ENCODE results near the gene RPP40. TPM values are rescaled to one million over a fixed set of nuclear protein-coding genes. Genes with fewer than 3 reads are reported as not detected.

The RPP40 gene
- polyA plus RNA-seq, 3 donors, result 1.7 to 11.1 (median 7.4) TPM

DNA sequence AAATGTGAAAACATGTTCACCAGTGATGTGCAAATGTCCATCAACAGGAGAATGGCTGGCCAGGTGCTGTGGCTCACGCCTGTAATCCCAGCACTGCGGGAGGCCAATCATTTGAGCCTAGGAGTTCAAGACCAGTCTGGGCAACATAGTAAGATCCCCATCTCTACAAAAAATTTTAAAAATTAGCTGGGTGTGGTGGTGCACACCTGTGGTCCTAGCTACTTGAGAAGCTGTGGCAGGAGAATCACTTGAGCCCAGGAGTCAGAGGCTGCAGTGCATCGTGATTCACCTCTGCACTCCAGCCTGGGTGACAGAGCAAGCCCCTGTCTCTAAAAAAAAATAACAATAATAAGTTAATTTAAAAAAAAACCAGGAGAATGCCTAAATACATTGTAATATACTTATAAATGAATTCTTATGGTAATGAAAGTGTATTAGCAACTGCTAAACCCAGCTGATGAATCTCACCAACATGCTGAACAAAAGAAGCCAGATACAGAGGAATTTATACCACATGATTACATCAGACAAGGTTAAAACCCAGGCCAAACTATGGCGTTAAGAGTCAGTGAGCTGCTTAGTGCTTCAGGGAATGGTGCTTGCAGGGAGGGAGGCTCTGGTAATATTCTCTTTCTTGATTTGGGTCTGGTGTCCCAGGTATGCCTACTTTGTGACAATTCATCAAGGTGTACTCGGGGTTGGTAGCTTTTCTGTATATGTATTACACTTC, 36.4 kb downstream of the RPP40 start:
- no peak overlapping the region for H3K4me3 Mint-ChIP-seq
- H3K4me3 ChIP-seq (replicated peaks in 1 of 3; ENCODE audit: low read depth in 2 of 3, low read length in 3 of 3), result no peak overlapping the region
- no peak overlapping the region for H3K4me2 ChIP-seq (replicated peaks; ENCODE audit: extremely low read depth, low read length, poor library complexity, severe bottlenecking)
- peaks cover 0 to 4% (median 3%) of the 10 kb centered on the region in 3 donors for H3K27me3 Mint-ChIP-seq (ENCODE audit: low read depth in 3 of 3)
- H3K9ac ChIP-seq (ENCODE audit: insufficient read depth, low read length, poor library complexity, severe bottlenecking), result no peak overlapping the region
- H3K27ac ChIP-seq (ENCODE audit: low read depth in 1 of 2, low read length in 2 of 2), result no peak overlapping the region
- no peaks in the 10 kb centered on the region for H3K27me3 ChIP-seq (ENCODE audit: control insufficient read depth in 2 of 2, insufficient read depth in 2 of 2, low read length in 2 of 2)
- no peaks in the 10 kb centered on the region for H3K79me2 ChIP-seq (ENCODE audit: insufficient read depth, low read length)
- no peaks in the 10 kb centered on the region for H4K20me1 ChIP-seq (ENCODE audit: insufficient read depth, low read length)
- TF ChIP-seq, protein P1, sequence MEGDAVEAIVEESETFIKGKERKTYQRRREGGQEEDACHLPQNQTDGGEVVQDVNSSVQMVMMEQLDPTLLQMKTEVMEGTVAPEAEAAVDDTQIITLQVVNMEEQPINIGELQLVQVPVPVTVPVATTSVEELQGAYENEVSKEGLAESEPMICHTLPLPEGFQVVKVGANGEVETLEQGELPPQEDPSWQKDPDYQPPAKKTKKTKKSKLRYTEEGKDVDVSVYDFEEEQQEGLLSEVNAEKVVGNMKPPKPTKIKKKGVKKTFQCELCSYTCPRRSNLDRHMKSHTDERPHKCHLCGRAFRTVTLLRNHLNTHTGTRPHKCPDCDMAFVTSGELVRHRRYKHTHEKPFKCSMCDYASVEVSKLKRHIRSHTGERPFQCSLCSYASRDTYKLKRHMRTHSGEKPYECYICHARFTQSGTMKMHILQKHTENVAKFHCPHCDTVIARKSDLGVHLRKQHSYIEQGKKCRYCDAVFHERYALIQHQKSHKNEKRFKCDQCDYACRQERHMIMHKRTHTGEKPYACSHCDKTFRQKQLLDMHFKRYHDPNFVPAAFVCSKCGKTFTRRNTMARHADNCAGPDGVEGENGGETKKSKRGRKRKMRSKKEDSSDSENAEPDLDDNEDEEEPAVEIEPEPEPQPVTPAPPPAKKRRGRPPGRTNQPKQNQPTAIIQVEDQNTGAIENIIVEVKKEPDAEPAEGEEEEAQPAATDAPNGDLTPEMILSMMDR (IDR thresholded peaks at IDR 0.05), result no peak
- H3K9me3 ChIP-seq (replicated peaks in 1 of 2; ENCODE audit: control insufficient read depth in 1 of 2, insufficient read depth in 1 of 2, low read length in 2 of 2), result no peaks in the 10 kb centered on the region
- WGBS (ENCODE audit: insufficient coverage), result 100% methylated on average over 1 of the region's 5 CpGs
- H3K4me1 Mint-ChIP-seq, result no peaks in the 10 kb centered on the region
- no peaks in the 10 kb centered on the region for H3K36me3 ChIP-seq (replicated peaks in 1 of 2; ENCODE audit: control insufficient read depth in 1 of 2, insufficient read depth in 2 of 2, low read length in 2 of 2)
- intact Hi-C loops (cut with micrococcal nuclease), result no loop called here
- no peak overlapping the region for H3K27ac Mint-ChIP-seq
- no peaks in the 10 kb centered on the region for H3K4me1 ChIP-seq (ENCODE audit: control insufficient read depth in 1 of 2, insufficient read depth in 2 of 2, low read length in 2 of 2)
- peaks cover 0 to 2% (median 0%) of the 10 kb centered on the region in 7 donors for H3K9me3 Mint-ChIP-seq
- no peak for DNase-seq
- no peak overlapping the region for H2AFZ ChIP-seq (ENCODE audit: insufficient read depth, low read depth, low read length, poor library complexity, severe bottlenecking)
- no peaks in the 10 kb centered on the region for H3K36me3 Mint-ChIP-seq

DNA sequence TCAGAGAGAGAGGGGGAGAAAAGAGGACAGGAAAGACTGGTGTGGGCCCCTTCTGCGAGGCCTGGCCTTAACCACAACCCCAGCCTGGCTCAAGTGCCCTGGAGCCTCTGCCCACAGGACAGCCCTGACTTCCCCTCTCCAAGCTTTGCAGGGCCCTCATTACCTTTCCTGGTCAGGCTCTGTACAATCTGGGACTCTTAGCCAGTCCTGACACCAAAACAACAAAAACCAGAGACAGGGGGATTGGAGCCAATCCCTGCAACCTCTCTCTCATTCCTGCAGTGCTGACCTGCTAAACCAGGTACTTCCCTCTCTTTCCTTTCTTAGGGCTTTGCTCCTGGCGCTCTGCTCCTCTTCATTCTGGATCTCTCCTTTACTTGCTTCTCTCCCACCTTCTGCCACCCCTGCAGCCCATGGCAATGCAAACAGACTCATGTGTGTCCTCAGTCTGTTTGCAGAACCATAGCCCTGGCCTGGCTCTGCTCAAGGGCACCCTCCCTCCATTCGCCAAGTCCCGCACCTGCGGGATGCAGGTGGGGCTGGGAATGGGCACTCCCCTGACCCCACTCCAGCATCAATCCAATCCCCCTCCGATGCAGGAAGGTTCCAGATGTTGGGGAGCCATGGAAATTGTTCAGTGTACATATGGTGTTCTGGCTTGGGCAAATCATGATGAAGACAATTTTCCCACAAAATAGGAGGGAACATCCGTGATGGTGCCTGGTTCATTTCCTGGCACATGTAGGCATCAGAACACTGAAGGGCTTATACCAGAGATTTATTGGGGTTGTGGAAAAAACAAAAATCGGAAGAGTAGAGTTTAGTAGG, 38.1 kb downstream of the RPP40 start:
- no peak overlapping the region for H3K27ac ChIP-seq (ENCODE audit: low read depth in 1 of 2, low read length in 2 of 2)
- no peak overlapping the region for H3K4me2 ChIP-seq (replicated peaks; ENCODE audit: extremely low read depth, low read length, poor library complexity, severe bottlenecking)
- no peaks in the 10 kb centered on the region for H3K36me3 ChIP-seq (replicated peaks in 1 of 2; ENCODE audit: control insufficient read depth in 1 of 2, insufficient read depth in 2 of 2, low read length in 2 of 2)
- WGBS (ENCODE audit: insufficient coverage), result 100% methylated on average over 1 of the region's 8 CpGs
- H3K4me3 ChIP-seq (replicated peaks in 1 of 3; ENCODE audit: low read depth in 2 of 3, low read length in 3 of 3), result no peak overlapping the region
- H3K9ac ChIP-seq (ENCODE audit: insufficient read depth, low read length, poor library complexity, severe bottlenecking), result no peak overlapping the region
- no peak overlapping the region for H3K27ac Mint-ChIP-seq
- peaks cover 0 to 2% (median 0%) of the 10 kb centered on the region in 7 donors for H3K9me3 Mint-ChIP-seq
- H3K79me2 ChIP-seq (ENCODE audit: insufficient read depth, low read length), result no peaks in the 10 kb centered on the region
- no peaks in the 10 kb centered on the region for H3K36me3 Mint-ChIP-seq
- intact Hi-C loops (cut with micrococcal nuclease), result no loop called here
- no peaks in the 10 kb centered on the region for H4K20me1 ChIP-seq (ENCODE audit: insufficient read depth, low read length)
- no peaks in the 10 kb centered on the region for H3K9me3 ChIP-seq (replicated peaks in 1 of 2; ENCODE audit: control insufficient read depth in 1 of 2, insufficient read depth in 1 of 2, low read length in 2 of 2)
- no peaks in the 10 kb centered on the region for H3K27me3 ChIP-seq (ENCODE audit: control insufficient read depth in 2 of 2, insufficient read depth in 2 of 2, low read length in 2 of 2)
- H3K4me1 ChIP-seq (ENCODE audit: control insufficient read depth in 1 of 2, insufficient read depth in 2 of 2, low read length in 2 of 2), result no peaks in the 10 kb centered on the region
- no peak for DNase-seq
- no peaks in the 10 kb centered on the region for H3K4me1 Mint-ChIP-seq
- no peak overlapping the region for H2AFZ ChIP-seq (ENCODE audit: insufficient read depth, low read depth, low read length, poor library complexity, severe bottlenecking)
- H3K4me3 Mint-ChIP-seq, result no peak overlapping the region
- TF ChIP-seq, protein P1 (IDR thresholded peaks at IDR 0.05), result no peak
- peaks cover 0 to 3% (median 0%) of the 10 kb centered on the region in 3 donors for H3K27me3 Mint-ChIP-seq (ENCODE audit: low read depth in 3 of 3)
